Omental fat pad (tissue), 4 donors: Measurements from ENCODE around the gene WDR17. TPM values are rescaled to one million over a fixed set of nuclear protein-coding genes. Genes with fewer than 3 reads are reported as not detected.
"Not testable (repeated sequence)": the region's sequence is repeated elsewhere in the genome, so short reads cannot be mapped to it uniquely, and the experiment has no call there.

Experiments used
- ATAC-seq: fragments of 150-250 bp; one replicate; pipeline ENCODE4 v1.9.1; 2016; ENCODE audit warnings: mild to moderate bottlenecking, moderate library complexity; ENCODE audit not compliant: low FRiP score
- DNase-seq: peaks from one replicate; pipeline ENCODE4 v3.0.0-alpha.2; 2019; ENCODE audit warnings: low spot score
- CTCF ChIP-seq, 3 donors: fragments of 450-650 bp; IDR thresholded peaks; one replicate each; pipeline ENCODE4 v1.5.1; 2016 to 2017; ENCODE audit warnings: antibody characterized with exemption in 3 of 3, mild to moderate bottlenecking in 3 of 3, moderate library complexity in 2 of 3
- small RNA-seq: library from RNA; depleted of rRNA; stranded (forward); fragments of <200 nt; gene quantifications from one replicate; pipeline ENCODE3, GENCODE V24; 2016
- total RNA-seq, 4 donors: library from RNA; depleted of rRNA; stranded (reverse); fragments of >200 nt; gene quantifications; one replicate each; pipeline ENCODE4 v1.1.0, GENCODE V29; 2016

WDR17 gene
- total RNA-seq, 4 donors from 2014 or later: 0.84 to 3.6 (median 3.3) TPM

- ATAC-seq (no peak), DNase-seq (no peak)
- TF ChIP-seq CTCF (IDR thresholded peaks at IDR 0.05): no peak
Measured at GRCh38 chr4:176210579-176211296, 145.1 kb downstream of the WDR17 start.

GRCh38 chr4:176212351-176212750 is 146.7 kb downstream of the WDR17 start:
- DNase-seq, ATAC-seq: not testable (repeated sequence)

- DNase-seq (no peak), ATAC-seq (no peak)
- no peak for TF ChIP-seq CTCF (IDR thresholded peaks at IDR 0.05)
Measured at GRCh38 chr4:176217510-176217909, 151.9 kb downstream of the WDR17 start.

- DNase-seq: no peak
- TF ChIP-seq CTCF (IDR thresholded peaks at IDR 0.05): no peak
- ATAC-seq: no peak
Measured at GRCh38 chr4:176222149-176222548, 156.5 kb downstream of the WDR17 start.

GRCh38 chr4:176223561-176223960 is 157.9 kb downstream of the WDR17 start:
- DNase-seq: no peak
- no peak for TF ChIP-seq CTCF (IDR thresholded peaks at IDR 0.05)
- no peak for ATAC-seq

GRCh38 chr4:176226736-176227135 is 161.1 kb downstream of the WDR17 start:
- ATAC-seq (no peak), DNase-seq (no peak)
- TF ChIP-seq CTCF (IDR thresholded peaks at IDR 0.05): no peak

GRCh38 chr4:176229645-176230044 is 164.0 kb downstream of the WDR17 start:
- ATAC-seq: no peak
- no peak for TF ChIP-seq CTCF (IDR thresholded peaks at IDR 0.05)
- DNase-seq: no peak

Small RNA genes lying within 50 kb of the gene (small RNA-seq; reads per million reads assigned to genes)
- not detected for gene RF00432

Other genes with a start within 250 kb of the WDR17 start
- gene SPATA4, start 129.7 kb downstream of the WDR17 start, total RNA-seq: not detected
- not detected for gene ASB5, start 203.4 kb downstream of the WDR17 start, total RNA-seq